Measurements from ENCODE around the gene CD93.

GRCh38 chr20:23082846-23083552, 3.1 kb downstream of the CD93 start:
- TF ChIP-seq POLR2A (IDR thresholded peaks at IDR 0.05; ENCODE audit: low read depth) (no peak), CTCF (IDR thresholded peaks at IDR 0.05) (no peak)

All from esophagus muscularis mucosa (tissue), 3 donors.